ENCODE data around the gene MRTFA. TPM values are rescaled to one million over a fixed set of nuclear protein-coding genes. Genes with fewer than 3 reads are reported as not detected.

The MRTFA gene
- total RNA-seq, 4 donors from 2014 or later: 36.3 to 98.2 (median 78.1) TPM

- H3K27ac ChIP-seq: peak overlapping the region in 1 of 4 donors; percentile 82
- DNase-seq: peak in 2 of 3 donors; percentile 82 to 88
- peaks cover 0 to 30% (median 0%) of the 10 kb centered on the region in 3 donors for H3K36me3 ChIP-seq
- no peaks in the 10 kb centered on the region for H3K9me3 ChIP-seq
- no peaks in the 10 kb centered on the region for H3K27me3 ChIP-seq
- peaks cover 0 to 7% (median 3%) of the 10 kb centered on the region in 4 donors for H3K4me1 ChIP-seq
- TF ChIP-seq POLR2A (IDR thresholded peaks at IDR 0.05) (no peak), CTCF (IDR thresholded peaks at IDR 0.05) (no peak)
- no peak overlapping the region for H3K4me3 ChIP-seq
Measured at GRCh38 chr22:40400159-40400558, 236.4 kb downstream of the MRTFA start.

GRCh38 chr22:40399621-40400020, 236.9 kb downstream of the MRTFA start:
- H3K4me1 ChIP-seq: peaks cover 0 to 7% (median 3%) of the 10 kb centered on the region in 4 donors
- no peaks in the 10 kb centered on the region for H3K27me3 ChIP-seq

GRCh38 chr22:40397396-40397795, 239.1 kb downstream of the MRTFA start:
- H3K9me3 ChIP-seq: no peaks in the 10 kb centered on the region
- H3K36me3 ChIP-seq: peaks cover 0 to 16% (median 0%) of the 10 kb centered on the region in 3 donors
- no peaks in the 10 kb centered on the region for H3K27me3 ChIP-seq
- peak overlapping the region in 2 of 4 donors; percentile 14 to 61 for H3K27ac ChIP-seq
- no peak for DNase-seq
- peaks cover 0 to 7% (median 3%) of the 10 kb centered on the region in 4 donors for H3K4me1 ChIP-seq
- no peak for TF ChIP-seq POLR2A (IDR thresholded peaks at IDR 0.05)
- no peak for TF ChIP-seq CTCF (IDR thresholded peaks at IDR 0.05)
- H3K4me3 ChIP-seq: no peak overlapping the region

More at GRCh38 chr22:40399621-40400020, 236.9 kb downstream of the MRTFA start:
- Histone ChIP-seq H3K36me3 (peaks cover 0 to 24% (median 0%) of the 10 kb centered on the region in 3 donors), H3K27ac (peak overlapping the region in 1 of 4 donors; percentile 82), H3K4me3 (no peak overlapping the region), H3K9me3 (no peaks in the 10 kb centered on the region)
- TF ChIP-seq CTCF (IDR thresholded peaks at IDR 0.05): no peak
- no peak for TF ChIP-seq POLR2A (IDR thresholded peaks at IDR 0.05)
- peak in 1 of 3 donors; percentile 43 for DNase-seq

GRCh38 chr22:40396882-40397281, 239.6 kb downstream of the MRTFA start:
- no peak for DNase-seq
- Histone ChIP-seq H3K4me1 (peaks cover 0 to 7% (median 3%) of the 10 kb centered on the region in 4 donors), H3K9me3 (no peaks in the 10 kb centered on the region), H3K4me3 (no peak overlapping the region), H3K27ac (peak overlapping the region in 3 of 4 donors; percentile 14 to 61 (median 17)), H3K36me3 (peaks cover 0 to 13% (median 0%) of the 10 kb centered on the region in 3 donors), H3K27me3 (no peaks in the 10 kb centered on the region)
- no peak for TF ChIP-seq POLR2A (IDR thresholded peaks at IDR 0.05)
- TF ChIP-seq CTCF (IDR thresholded peaks at IDR 0.05): no peak

- Histone ChIP-seq H3K9me3 (no peaks in the 10 kb centered on the region), H3K4me3 (no peak overlapping the region), H3K27me3 (no peaks in the 10 kb centered on the region), H3K27ac (no peak overlapping the region), H3K36me3 (peaks cover 0 to under 1% (median 0%) of the 10 kb centered on the region in 3 donors), H3K4me1 (peaks cover 0 to 4% (median 2%) of the 10 kb centered on the region in 4 donors)
- DNase-seq: no peak
- TF ChIP-seq POLR2A (IDR thresholded peaks at IDR 0.05) (no peak), CTCF (IDR thresholded peaks at IDR 0.05) (no peak)
Measured at GRCh38 chr22:40395607-40396006, 240.9 kb downstream of the MRTFA start.
